K562 (cell line): ENCODE measurements around the gene CERS6. TPM values are rescaled to one million over a fixed set of nuclear protein-coding genes. Genes with fewer than 3 reads are reported as not detected.

Source experiments
- BACH1 ChIP-seq: fragments of 200-800 bp; sonication (Bioruptor generic); IDR thresholded peaks from 2 replicates; pipeline ENCODE4 v1.6.1; 2016; ENCODE audit warnings: missing genetic modification characterization, missing compliant biosample characterization
- E2F8 ChIP-seq: fragments of 450-650 bp; IDR thresholded peaks from 2 replicates; pipeline ENCODE4 v1.7.1; 2018; ENCODE audit warnings: mild to moderate bottlenecking, low read depth; ENCODE audit not compliant: partially characterized antibody
- EGR1 ChIP-seq: fragments of 450-650 bp; conservative IDR thresholded peaks from 2 replicates; pipeline ENCODE4 v1.6.1; 2017; ENCODE audit warnings: mild to moderate bottlenecking
- ETV1 ChIP-seq: fragments of 450-650 bp; conservative IDR thresholded peaks from 2 replicates; pipeline ENCODE4 v1.6.1; 2016; ENCODE audit warnings: missing genetic modification characterization, control low read depth, low read depth, missing compliant biosample characterization
- GABPA ChIP-seq: fragments of 200-800 bp; sonication (Bioruptor generic); conservative IDR thresholded peaks from 2 replicates; pipeline ENCODE4 v1.6.1; 2016; ENCODE audit warnings: low read depth, missing genetic modification characterization, missing compliant biosample characterization
- GATAD2B ChIP-seq: fragments of 450-650 bp; IDR thresholded peaks from 2 replicates; pipeline ENCODE4 v1.6.1; 2017; ENCODE audit warnings: mild to moderate bottlenecking, borderline replicate concordance
- HNRNPH1 ChIP-seq: fragments of 200-400 bp; formaldehyde crosslinking; optimal IDR thresholded peaks from 2 replicates; pipeline ENCODE3; 2017; ENCODE audit warnings: low read depth, mild to moderate bottlenecking, low read length, moderate library complexity
- HSF4 ChIP-seq: fragments of 250-450 bp; sonication (Bioruptor Pico); IDR thresholded peaks from 2 replicates; pipeline ENCODE4 v2.1.2; 2022; ENCODE audit warnings: mild to moderate bottlenecking, moderate library complexity, borderline replicate concordance
- MYNN ChIP-seq, 2 experiments: sonication (generic); formaldehyde crosslinking in 1 of 2; IDR thresholded peaks; 2 replicates each; pipeline versions ENCODE4 v1.5.0 to v1.6.1; 2016 to 2020; ENCODE audit warnings: antibody characterized with exemption in 1 of 2, missing genetic modification reagents in 1 of 2
- NCOA4 ChIP-seq: fragments of 450-650 bp; IDR thresholded peaks from 2 replicates; pipeline ENCODE4 v1.6.1; 2018; ENCODE audit warnings: mild to moderate bottlenecking; ENCODE audit not compliant: partially characterized antibody
- NEUROD1 ChIP-seq: fragments of 150-350 bp; IDR thresholded peaks from 2 replicates; pipeline ENCODE4 v1.6.1; 2014; ENCODE audit warnings: borderline replicate concordance, low read length, low read depth; ENCODE audit not compliant: partially characterized antibody
- RBM39 ChIP-seq: fragments of 200-400 bp; formaldehyde crosslinking; optimal IDR thresholded peaks from 2 replicates; pipeline ENCODE3; 2018; ENCODE audit warnings: low read depth, low read length
- SAFB2 ChIP-seq: fragments of 200-400 bp; formaldehyde crosslinking; IDR thresholded peaks from 2 replicates; pipeline ENCODE4 v1.6.1; 2018; ENCODE audit warnings: borderline replicate concordance, low read length, low read depth, moderate library complexity; ENCODE audit not compliant: severe bottlenecking
- TEAD2 ChIP-seq: fragments of 450-650 bp; IDR thresholded peaks from 2 replicates; pipeline ENCODE4 v1.6.1; 2016; ENCODE audit warnings: missing genetic modification characterization, control low read depth, missing compliant biosample characterization
- TRIM28 ChIP-seq: fragments of 450-650 bp; IDR thresholded peaks from 2 replicates; pipeline ENCODE4 v1.6.1; 2017
- ZBTB11 ChIP-seq, 3 experiments: fragments of 200-800 bp in 1 of 3; fragments of 250-450 bp in 1 of 3; fragments of 450-650 bp in 1 of 3; sonication (Bioruptor Pico) in 1 of 3; sonication (Bioruptor generic) in 1 of 3; formaldehyde crosslinking in 1 of 3; IDR thresholded peaks; 2 replicates each; pipeline versions ENCODE4 v1.6.1 to v1.8.0; 2016 to 2022; ENCODE audit warnings: mild to moderate bottlenecking in 2 of 3, missing genetic modification characterization in 2 of 3, missing compliant biosample characterization in 1 of 3, moderate library complexity in 1 of 3
- ZNF165 ChIP-seq: fragments of 250-450 bp; sonication (Bioruptor Pico); IDR thresholded peaks from 2 replicates; pipeline ENCODE4 v1.4.0; 2020; ENCODE audit warnings: borderline replicate concordance
- ZNF449 ChIP-seq: fragments of 250-450 bp; sonication (Bioruptor Pico); IDR thresholded peaks from 2 replicates; pipeline ENCODE4 v1.8.0; 2022; ENCODE audit warnings: moderate library complexity, mild to moderate bottlenecking, inconsistent platforms
- polyA plus RNA-seq, 8 experiments: library from polyadenylated mRNA; depleted of rRNA in 4 of 8; stranded (reverse) in 5 of 8; unstranded in 3 of 8; fragments of >200 nt; fragmentation: Nextera tagmentation in 2 of 8; fragmentation: Illumina TruSeq in 1 of 8; extraction: Ambion mirVana in 2 of 8; extraction: Trizol in 1 of 8; gene quantifications; 2 replicates each; pipeline versions ENCODE4 v1.2.1 to v1.2.3, GENCODE V29; 2011 to 2014; ENCODE audit warnings: inconsistent platforms in 1 of 8, missing spikeins in 1 of 8
- total RNA-seq, 7 experiments: library from RNA; depleted of rRNA in 6 of 7; stranded (reverse); fragments of >200 nt in 6 of 7; fragmentation: Illumina TruSeq in 2 of 7; extraction: Trizol in 2 of 7; gene quantifications; 2 replicates each; pipeline versions ENCODE4 v1.2.1 to v1.2.3, GENCODE V29; 2011 to 2021; ENCODE audit warnings: low replicate concordance in 1 of 7

Gene CERS6
- total and polyA plus RNA-seq, 9 of the 15 experiments (the other 6 are each of a cell fraction or from before 2014, with no cell fraction given) = 1.6 to 13.6 (median 11.4) TPM

- TF ChIP-seq HNRNPH1 (no peak), SAFB2 (no peak), TEAD2 (no peak), E2F8 (no peak), TRIM28 (0 out of 2 replicates have a peak, but pooled peaks have one; percentile 15), GABPA (tag) (peak; percentile 65), BACH1 (tag) (no peak), NEUROD1 (no peak), ZNF165 (CRISPR knock-in tag) (no peak), RBM39 (no peak), MYNN (IDR thresholded peaks at IDR 0.05) (no peak), MYNN (CRISPR knock-in tag; IDR thresholded peaks at IDR 0.05) (no peak), ETV1 (tag) (peak; percentile 57; the same call in 1 of the 2 replicates), EGR1 (no peak), NCOA4 (no peak), GATAD2B (no peak), ZNF449 (CRISPR knock-in tag) (no peak), HSF4 (CRISPR knock-in tag) (no peak; the same call in 1 of the 2 replicates), ZBTB11 (CRISPR knock-in tag; IDR thresholded peaks at IDR 0.05) (0 out of 6 replicates have a peak, but pooled peaks of 1 of the 3 experiments have one; percentile 1)
Measured at GRCh38 chr2:168801961-168802858, 346.1 kb downstream of the CERS6 start, which contains the start of gene NOSTRIN (continued).
